Spleen (tissue), 11 donors: Measurements from ENCODE around the gene JCAD. TPM values are rescaled to one million over a fixed set of nuclear protein-coding genes. Genes with fewer than 3 reads are reported as not detected.

Experiments used
- DNase-seq: peaks from one replicate; pipeline ENCODE4 v3.0.0-alpha.2; 2020
- H3K27ac ChIP-seq, 8 donors: fragments of 200-600 bp; sonication (generic) in 7 of 8; 1 replicate in 4 of 8; 2 replicates in 4 of 8; pipeline versions ENCODE4 v1.5.0 to v1.8.0; 2016 to 2021; ENCODE audit warnings: inconsistent platforms in 4 of 8, mild to moderate bottlenecking in 4 of 8, moderate library complexity in 1 of 8
- H3K27me3 ChIP-seq, 7 donors: fragments of 200-600 bp; sonication (generic) in 6 of 7; replicated peaks in 1 of 7; 1 replicate in 4 of 7; 2 replicates in 3 of 7; pipeline versions ENCODE4 v1.5.0 to v1.8.0; 2016 to 2021; ENCODE audit warnings: inconsistent platforms in 3 of 7, mild to moderate bottlenecking in 1 of 7
- H3K36me3 ChIP-seq, 6 donors: fragments of 200-600 bp; sonication (generic) in 5 of 6; 1 replicate in 4 of 6; 2 replicates in 2 of 6; pipeline versions ENCODE4 v1.5.0 to v1.8.0; 2016 to 2021; ENCODE audit warnings: inconsistent platforms in 2 of 6
- H3K4me1 ChIP-seq, 6 donors: fragments of 200-600 bp; sonication (generic) in 5 of 6; 1 replicate in 3 of 6; 2 replicates in 3 of 6; pipeline versions ENCODE4 v1.5.0 to v1.8.0; 2016 to 2021; ENCODE audit warnings: inconsistent platforms in 3 of 6
- H3K4me3 ChIP-seq, 8 donors: fragments of 200-600 bp; sonication (generic) in 7 of 8; 1 replicate in 4 of 8; 2 replicates in 4 of 8; pipeline versions ENCODE4 v1.5.0 to v1.8.0; 2016 to 2021; ENCODE audit warnings: inconsistent platforms in 4 of 8, mild to moderate bottlenecking in 4 of 8, moderate library complexity in 2 of 8
- H3K9me3 ChIP-seq, 8 donors: fragments of 200-600 bp; sonication (generic) in 7 of 8; 1 replicate in 4 of 8; 2 replicates in 4 of 8; pipeline versions ENCODE4 v1.5.0 to v1.8.0; 2016 to 2021; ENCODE audit warnings: inconsistent platforms in 4 of 8
- POLR2A ChIP-seq, 3 donors: fragments of 450-650 bp; IDR thresholded peaks; one replicate each; pipeline ENCODE4 v1.5.1; 2017; ENCODE audit warnings: antibody characterized with exemption in 3 of 3, mild to moderate bottlenecking in 1 of 3
- POLR2AphosphoS5 ChIP-seq, 3 donors: sonication (generic); formaldehyde crosslinking; IDR thresholded peaks; one replicate each; pipeline ENCODE4 v1.5.1; 2017; ENCODE audit warnings: antibody characterized with exemption in 3 of 3
- WGBS, 5 donors: extraction: QIAGEN DNeasy Blood & Tissue Kit in 3 of 5; methylation state at CpG; one replicate each; pipeline versions ENCODE4 v1.1.5 to v1.1.7; 2013 to 2018; 5-methylcytosine and 5-hydroxymethylcytosine counted together
- intact Hi-C: fragments of 100-400 bp; cut with DNase I; formaldehyde crosslinking; loops from one replicate; pipeline ENCODE4 v1.15.0; 2023; ENCODE audit warnings: low total_unique reads
- polyA plus RNA-seq, 3 donors: library from polyadenylated mRNA; stranded (reverse); fragments of 200-250 nt; gene quantifications; one replicate each; pipeline ENCODE4 v1.2.1, GENCODE V29; 2013
- total RNA-seq, 7 donors: library from RNA; depleted of rRNA in 3 of 7; stranded (reverse); fragments of >200 nt in 3 of 7; fragmentation: NEBNext Ultra II Directional in 4 of 7; extraction: Animal tissue kit (Norgen Biotek cat#: 25700) in 4 of 7; gene quantifications; one replicate each; pipeline versions ENCODE4 v1.1.0 to v1.2.1, GENCODE V29; 2016 to 2021
- TF ChIP-seq, protein P1 (sequence below), 11 experiments: fragments of 200-600 bp in 7 of 11; fragments of 450-650 bp in 4 of 11; sonication (generic) in 4 of 11; IDR thresholded peaks in 8 of 11; conservative IDR thresholded peaks in 3 of 11; 1 replicate in 7 of 11; 2 replicates in 4 of 11; pipeline versions ENCODE4 v1.4.0 to v1.8.0; 2016 to 2021; ENCODE audit warnings: antibody characterized with exemption in 11 of 11, inconsistent platforms in 4 of 11, mild to moderate bottlenecking in 1 of 11
- donor health status: healthy with polysubstance abuse.
- donor health status: DM: no; HTN: no; CAD: no; lungs with moderate emphysema.
- donor health status: DM: no; HTN: no; CAD: no.
- donor health status: Bipolar disorder and iron deficiency.
- donor health status: healthy.
- donor health status: DM: no; HTN: no; CAD: no.
- donor health status: DM: yes; HTN: yes; CAD: no.

The JCAD gene
- total and polyA plus RNA-seq, 10 donors, result 0.26 to 5.2 (median 1.8) TPM

DNA sequence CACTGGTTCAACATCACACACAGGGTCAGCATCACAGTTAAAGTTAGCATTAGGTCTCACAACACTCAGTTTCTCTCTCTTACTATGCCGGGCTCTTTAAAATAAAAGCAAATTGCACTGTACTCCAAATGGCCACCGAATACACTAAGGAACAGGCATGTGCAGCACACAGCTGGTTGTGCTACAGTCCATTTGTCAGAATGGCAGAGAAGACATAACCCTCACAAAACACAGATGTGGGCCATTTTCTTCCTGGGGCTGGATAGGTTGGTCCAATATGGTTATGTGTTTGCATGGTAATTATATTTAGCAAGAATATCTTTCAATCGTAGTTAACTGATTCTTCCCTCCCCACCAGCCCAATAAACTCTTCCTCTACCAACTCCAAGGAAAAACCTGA is 9.0 kb downstream of the JCAD start:
- intact Hi-C loops, result no loop called here
- WGBS, 5 donors, result 80 to 91% (median 85%) methylated on average over 3 of the region's 3 CpGs
- TF ChIP-seq POLR2AphosphoS5 (IDR thresholded peaks at IDR 0.05) (no peak), POLR2A (IDR thresholded peaks at IDR 0.05) (no peak)
- TF ChIP-seq, protein P1, sequence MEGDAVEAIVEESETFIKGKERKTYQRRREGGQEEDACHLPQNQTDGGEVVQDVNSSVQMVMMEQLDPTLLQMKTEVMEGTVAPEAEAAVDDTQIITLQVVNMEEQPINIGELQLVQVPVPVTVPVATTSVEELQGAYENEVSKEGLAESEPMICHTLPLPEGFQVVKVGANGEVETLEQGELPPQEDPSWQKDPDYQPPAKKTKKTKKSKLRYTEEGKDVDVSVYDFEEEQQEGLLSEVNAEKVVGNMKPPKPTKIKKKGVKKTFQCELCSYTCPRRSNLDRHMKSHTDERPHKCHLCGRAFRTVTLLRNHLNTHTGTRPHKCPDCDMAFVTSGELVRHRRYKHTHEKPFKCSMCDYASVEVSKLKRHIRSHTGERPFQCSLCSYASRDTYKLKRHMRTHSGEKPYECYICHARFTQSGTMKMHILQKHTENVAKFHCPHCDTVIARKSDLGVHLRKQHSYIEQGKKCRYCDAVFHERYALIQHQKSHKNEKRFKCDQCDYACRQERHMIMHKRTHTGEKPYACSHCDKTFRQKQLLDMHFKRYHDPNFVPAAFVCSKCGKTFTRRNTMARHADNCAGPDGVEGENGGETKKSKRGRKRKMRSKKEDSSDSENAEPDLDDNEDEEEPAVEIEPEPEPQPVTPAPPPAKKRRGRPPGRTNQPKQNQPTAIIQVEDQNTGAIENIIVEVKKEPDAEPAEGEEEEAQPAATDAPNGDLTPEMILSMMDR (IDR thresholded peaks at IDR 0.05 in 8 of 11, conservative IDR thresholded peaks at IDR 0.05 in 3 of 11), result no peak
- Histone ChIP-seq H3K27ac (no peak overlapping the region), H3K27me3 (peaks cover 0 to 92% (median 20%) of the 10 kb centered on the region in 7 donors), H3K9me3 (no peaks in the 10 kb centered on the region), H3K4me1 (peaks cover 0 to 18% (median 8%) of the 10 kb centered on the region in 6 donors), H3K4me3 (no peak overlapping the region), H3K36me3 (no peaks in the 10 kb centered on the region)
- no peak for DNase-seq

DNA sequence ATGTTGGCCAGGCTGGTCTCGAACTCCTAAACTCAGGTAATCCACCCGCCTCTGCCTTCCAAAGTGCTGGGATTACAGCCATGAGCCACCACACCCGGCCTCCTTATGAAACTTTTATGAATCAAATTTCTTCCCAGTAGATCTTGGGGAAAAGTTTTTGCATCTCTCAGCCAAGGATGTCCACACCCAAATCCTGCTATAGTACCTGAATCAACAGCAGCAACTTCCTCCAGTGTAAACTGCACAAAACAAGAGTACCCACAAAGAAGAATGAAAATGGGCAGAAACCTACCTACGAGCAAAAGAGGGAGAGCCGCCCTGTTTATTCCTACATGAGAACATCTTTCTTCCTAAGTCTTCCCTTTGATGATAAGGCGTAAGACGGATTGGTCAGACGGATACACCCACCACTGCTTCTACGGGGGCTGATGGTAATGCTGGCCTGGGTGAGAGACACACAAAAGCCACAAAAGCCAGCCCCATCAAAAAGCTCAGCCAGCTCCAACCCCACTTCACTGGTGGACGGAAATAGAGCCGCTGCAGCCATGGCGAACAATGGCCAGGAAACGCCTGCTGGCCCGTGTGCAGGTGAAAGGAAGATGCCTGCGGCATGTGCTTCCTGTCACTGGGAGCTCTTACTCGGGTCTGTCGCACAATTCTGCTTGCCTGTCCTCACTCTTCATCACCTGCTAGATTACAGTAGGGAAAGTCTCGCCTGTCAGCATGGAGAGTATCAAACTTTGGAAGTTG is 10.4 kb downstream of the JCAD start:
- peaks cover 0 to 99% (median 24%) of the 10 kb centered on the region in 7 donors for H3K27me3 ChIP-seq
- H3K4me1 ChIP-seq, result peaks cover 0 to 18% (median 8%) of the 10 kb centered on the region in 6 donors
- DNase-seq, result no peak
- WGBS, 5 donors, result 25 to 32% (median 27%) methylated on average over 18 of the region's 18 CpGs
- no peak overlapping the region for H3K27ac ChIP-seq
- peak overlapping the region in 1 of 8 donors; percentile 25 for H3K4me3 ChIP-seq
- H3K36me3 ChIP-seq, result no peaks in the 10 kb centered on the region
- TF ChIP-seq POLR2A (IDR thresholded peaks at IDR 0.05) (no peak), POLR2AphosphoS5 (IDR thresholded peaks at IDR 0.05) (peak in 2 of 3 donors; percentile 46 to 61)
- no peaks in the 10 kb centered on the region for H3K9me3 ChIP-seq
- intact Hi-C loops, result no loop called here

DNA sequence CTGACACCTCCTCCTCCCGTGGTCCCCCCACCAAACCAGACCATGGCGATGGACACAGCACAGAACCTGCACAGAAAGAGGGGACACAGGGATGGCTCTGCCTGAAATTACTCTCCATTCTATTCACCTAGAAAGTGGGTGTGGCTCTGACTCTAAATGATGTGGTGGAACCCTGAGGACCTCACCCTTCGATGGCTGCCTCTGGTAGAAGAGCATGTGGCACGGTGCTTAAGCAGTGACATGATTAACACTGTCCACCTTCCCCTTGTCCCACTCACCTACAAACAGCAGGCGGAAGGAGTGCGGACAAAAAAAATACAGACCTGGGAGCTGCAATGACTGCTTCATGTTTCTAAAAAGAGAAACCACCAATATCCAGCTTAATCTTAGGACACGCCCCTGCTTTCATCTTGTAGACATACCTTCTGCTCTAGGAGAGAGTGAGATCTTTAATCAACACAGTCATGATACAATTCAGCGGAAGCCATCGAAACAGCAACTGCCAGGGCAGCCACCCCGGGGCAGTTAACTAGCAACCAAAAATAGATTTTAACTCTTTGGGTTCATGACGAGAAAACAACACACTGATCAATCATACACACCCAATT is 11.4 kb downstream of the JCAD start:
- no peaks in the 10 kb centered on the region for H3K9me3 ChIP-seq
- intact Hi-C loops, result no loop called here
- H3K27ac ChIP-seq, result no peak overlapping the region
- H3K27me3 ChIP-seq, result peaks cover 0 to 97% (median 24%) of the 10 kb centered on the region in 7 donors
- WGBS, 5 donors, result 70 to 79% (median 77%) methylated on average over 11 of the region's 11 CpGs
- no peak for DNase-seq
- no peaks in the 10 kb centered on the region for H3K36me3 ChIP-seq
- no peak overlapping the region for H3K4me3 ChIP-seq
- peaks cover 0 to 21% (median 8%) of the 10 kb centered on the region in 6 donors for H3K4me1 ChIP-seq
- TF ChIP-seq, protein P1 (IDR thresholded peaks at IDR 0.05 in 8 of 11, conservative IDR thresholded peaks at IDR 0.05 in 3 of 11), result no peak
- TF ChIP-seq POLR2A (IDR thresholded peaks at IDR 0.05) (no peak), POLR2AphosphoS5 (IDR thresholded peaks at IDR 0.05) (no peak)

DNA sequence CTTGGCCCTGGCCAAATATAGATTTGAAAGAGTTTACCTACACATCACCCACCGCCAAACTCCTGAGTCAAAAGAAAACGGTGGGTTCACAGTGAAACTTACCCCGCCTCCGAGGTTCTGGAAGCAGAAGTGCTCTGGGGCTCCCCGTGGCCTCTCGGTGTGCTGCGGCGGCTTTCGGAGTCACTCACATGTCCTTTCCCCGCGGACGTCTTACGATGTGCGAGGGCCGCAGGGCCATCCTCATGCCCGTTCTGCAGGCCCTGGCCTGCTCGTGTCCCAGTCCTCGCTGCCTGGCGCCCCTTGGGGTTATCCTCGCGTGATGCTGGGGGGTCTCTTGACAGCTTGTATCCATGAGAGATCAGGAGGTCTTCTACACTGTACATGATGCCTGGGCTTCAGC is 12.0 kb downstream of the JCAD start:
- 86 to 97% (median 95%) methylated on average over 16 to 21 of the region's 21 CpGs for WGBS, 5 donors
- Histone ChIP-seq H3K9me3 (no peaks in the 10 kb centered on the region), H3K27ac (no peak overlapping the region), H3K4me3 (no peak overlapping the region), H3K4me1 (peaks cover 0 to 21% (median 9%) of the 10 kb centered on the region in 6 donors), H3K36me3 (no peaks in the 10 kb centered on the region), H3K27me3 (peaks cover 0 to 97% (median 23%) of the 10 kb centered on the region in 7 donors)
- no peak for DNase-seq
- intact Hi-C loops, result no loop called here
- TF ChIP-seq POLR2A (IDR thresholded peaks at IDR 0.05) (no peak), POLR2AphosphoS5 (IDR thresholded peaks at IDR 0.05) (no peak)
- TF ChIP-seq, protein P1 (IDR thresholded peaks at IDR 0.05 in 8 of 11, conservative IDR thresholded peaks at IDR 0.05 in 3 of 11), result no peak
